OCI-LY1 (cell line): ENCODE measurements around the gene ZDHHC14.

Experiments used
- H2AFZ ChIP-seq: fragments of 200-600 bp; sonication (generic), shearing (Covaris generic); 2 replicates; pipeline ENCODE4 v1.6.0; 2014; ENCODE audit warnings: antibody characterized with exemption, mild to moderate bottlenecking, low read length
- H3F3A ChIP-seq: fragments of 200-600 bp; sonication (generic), shearing (Covaris generic); 2 replicates; pipeline ENCODE4 v1.6.0; 2014; ENCODE audit warnings: mild to moderate bottlenecking, antibody characterized with exemption, low read length, moderate library complexity; ENCODE audit not compliant: insufficient read depth
- H3K27ac ChIP-seq: fragments of 200-600 bp; sonication (generic); 2 replicates; pipeline ENCODE4 v1.5.1; 2014; ENCODE audit warnings: low read length, mixed run types, mild to moderate bottlenecking, low read depth; ENCODE audit not compliant: poor library complexity, severe bottlenecking
- H3K27me3 ChIP-seq: fragments of 200-600 bp; sonication (generic); 2 replicates; pipeline ENCODE4 v1.6.0; 2014; ENCODE audit warnings: antibody characterized with exemption, mild to moderate bottlenecking, low read length, moderate library complexity; ENCODE audit not compliant: insufficient read depth
- H3K36me3 ChIP-seq: fragments of 200-600 bp; sonication (generic); 2 replicates; pipeline ENCODE4 v1.6.1; 2014; ENCODE audit warnings: mild to moderate bottlenecking, antibody characterized with exemption, low read length, moderate library complexity, mixed read lengths; ENCODE audit not compliant: insufficient read depth
- H3K4me1 ChIP-seq: fragments of 200-600 bp; sonication (generic); 2 replicates; pipeline ENCODE4 v1.5.1; 2014; ENCODE audit warnings: mild to moderate bottlenecking, low read length, moderate library complexity; ENCODE audit not compliant: insufficient read depth, severe bottlenecking
- H3K4me2 ChIP-seq: fragments of 200-600 bp; sonication (generic), shearing (Covaris generic); 2 replicates; pipeline ENCODE4 v1.6.1; 2014; ENCODE audit warnings: low read length
- H3K4me3 ChIP-seq: fragments of 200-600 bp; sonication (generic); 2 replicates; pipeline ENCODE4 v1.5.1; 2014; ENCODE audit warnings: low read length, low read depth, mild to moderate bottlenecking, mixed read lengths; ENCODE audit not compliant: poor library complexity, severe bottlenecking
- H3K79me2 ChIP-seq: fragments of 200-600 bp; shearing (Covaris generic); 2 replicates; pipeline ENCODE4 v1.6.1; 2016; ENCODE audit warnings: mixed run types, low read length, mixed read lengths; ENCODE audit not compliant: insufficient read depth
- H3K9ac ChIP-seq: fragments of 200-600 bp; sonication (generic), shearing (Covaris generic); 2 replicates; pipeline ENCODE4 v1.6.1; 2014; ENCODE audit warnings: mild to moderate bottlenecking, low read length, mixed read lengths
- H3K9me2 ChIP-seq: fragments of 200-600 bp; sonication (generic), shearing (Covaris generic); 2 replicates; pipeline ENCODE4 v1.6.1; 2014; ENCODE audit warnings: low read depth, mild to moderate bottlenecking, low read length, mixed read lengths
- H3K9me3 ChIP-seq: fragments of 200-600 bp; shearing (Covaris generic); 2 replicates; pipeline ENCODE4 v1.6.1; 2014; ENCODE audit warnings: low read length, mixed read lengths
- H4K20me1 ChIP-seq: fragments of 200-600 bp; sonication (generic), shearing (Covaris generic); 2 replicates; pipeline ENCODE4 v1.6.0; 2016; ENCODE audit warnings: mild to moderate bottlenecking, low read length; ENCODE audit not compliant: insufficient read depth
- EZH2 ChIP-seq: fragments of 200-600 bp; sonication (generic), shearing (Covaris generic); IDR thresholded peaks from 2 replicates; pipeline ENCODE4 v1.8.0; 2017; ENCODE audit warnings: borderline replicate concordance, mixed run types, mild to moderate bottlenecking, antibody characterized with exemption, low read length, moderate library complexity, mixed read lengths
- TF ChIP-seq, protein P1 (sequence below): fragments of 200-600 bp; sonication (generic), shearing (Covaris generic); IDR thresholded peaks from 2 replicates; pipeline ENCODE4 v1.5.1; 2017; ENCODE audit warnings: mild to moderate bottlenecking, antibody characterized with exemption, low read length, moderate library complexity, mixed read lengths

The ZDHHC14 gene

DNA sequence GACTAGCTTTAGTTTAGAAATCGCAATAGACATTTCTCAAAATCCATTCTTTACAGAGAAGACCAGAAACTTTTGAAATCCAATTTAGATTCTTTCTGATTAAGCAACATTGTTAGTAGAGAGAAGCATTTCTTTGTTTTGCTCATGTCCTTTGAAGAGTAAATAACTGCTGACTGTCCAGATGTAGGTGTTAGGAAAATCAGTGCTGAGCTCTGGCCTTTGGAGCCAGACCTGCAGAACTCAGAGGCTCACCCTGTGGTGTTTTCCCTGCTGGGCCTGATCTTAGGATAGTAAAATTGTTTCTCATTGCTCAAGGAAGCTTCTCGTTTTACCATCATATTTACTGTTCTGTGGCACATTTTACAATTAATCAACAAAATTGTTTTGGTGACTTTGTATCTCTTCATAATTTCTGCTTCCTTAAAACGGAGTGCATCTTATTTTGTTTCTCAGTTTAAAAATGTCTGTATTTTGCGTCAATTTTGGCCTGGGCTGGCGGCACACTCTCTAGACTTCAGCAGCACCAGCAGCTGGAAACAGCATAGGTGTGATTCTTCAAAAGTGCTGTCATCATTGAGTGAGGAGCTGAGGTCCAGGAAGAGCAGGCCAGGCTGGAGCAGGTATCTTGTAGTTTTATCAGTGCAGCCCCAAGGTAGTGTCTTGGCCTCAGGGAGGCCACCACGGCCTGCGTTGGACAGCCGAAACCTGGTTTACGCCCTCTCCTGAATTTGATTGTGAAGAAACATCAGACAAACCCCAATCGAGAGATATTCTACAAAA is 8.3 kb upstream of the ZDHHC14 start:
- Histone ChIP-seq H3K79me2 (no peaks in the 10 kb centered on the region), H3K27me3 (no peaks in the 10 kb centered on the region), H3K4me1 (peaks cover 12% of the 10 kb centered on the region), H3F3A (no peaks in the 10 kb centered on the region), H3K4me2 (no peak overlapping the region), H3K9ac (no peak overlapping the region), H4K20me1 (no peaks in the 10 kb centered on the region), H3K27ac (no peak overlapping the region), H3K36me3 (no peaks in the 10 kb centered on the region), H2AFZ (no peak overlapping the region), H3K4me3 (no peak overlapping the region), H3K9me3 (no peaks in the 10 kb centered on the region), H3K9me2 (no peaks in the 10 kb centered on the region)
- TF ChIP-seq EZH2: no peak
- TF ChIP-seq, protein P1, sequence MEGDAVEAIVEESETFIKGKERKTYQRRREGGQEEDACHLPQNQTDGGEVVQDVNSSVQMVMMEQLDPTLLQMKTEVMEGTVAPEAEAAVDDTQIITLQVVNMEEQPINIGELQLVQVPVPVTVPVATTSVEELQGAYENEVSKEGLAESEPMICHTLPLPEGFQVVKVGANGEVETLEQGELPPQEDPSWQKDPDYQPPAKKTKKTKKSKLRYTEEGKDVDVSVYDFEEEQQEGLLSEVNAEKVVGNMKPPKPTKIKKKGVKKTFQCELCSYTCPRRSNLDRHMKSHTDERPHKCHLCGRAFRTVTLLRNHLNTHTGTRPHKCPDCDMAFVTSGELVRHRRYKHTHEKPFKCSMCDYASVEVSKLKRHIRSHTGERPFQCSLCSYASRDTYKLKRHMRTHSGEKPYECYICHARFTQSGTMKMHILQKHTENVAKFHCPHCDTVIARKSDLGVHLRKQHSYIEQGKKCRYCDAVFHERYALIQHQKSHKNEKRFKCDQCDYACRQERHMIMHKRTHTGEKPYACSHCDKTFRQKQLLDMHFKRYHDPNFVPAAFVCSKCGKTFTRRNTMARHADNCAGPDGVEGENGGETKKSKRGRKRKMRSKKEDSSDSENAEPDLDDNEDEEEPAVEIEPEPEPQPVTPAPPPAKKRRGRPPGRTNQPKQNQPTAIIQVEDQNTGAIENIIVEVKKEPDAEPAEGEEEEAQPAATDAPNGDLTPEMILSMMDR: no peak

DNA sequence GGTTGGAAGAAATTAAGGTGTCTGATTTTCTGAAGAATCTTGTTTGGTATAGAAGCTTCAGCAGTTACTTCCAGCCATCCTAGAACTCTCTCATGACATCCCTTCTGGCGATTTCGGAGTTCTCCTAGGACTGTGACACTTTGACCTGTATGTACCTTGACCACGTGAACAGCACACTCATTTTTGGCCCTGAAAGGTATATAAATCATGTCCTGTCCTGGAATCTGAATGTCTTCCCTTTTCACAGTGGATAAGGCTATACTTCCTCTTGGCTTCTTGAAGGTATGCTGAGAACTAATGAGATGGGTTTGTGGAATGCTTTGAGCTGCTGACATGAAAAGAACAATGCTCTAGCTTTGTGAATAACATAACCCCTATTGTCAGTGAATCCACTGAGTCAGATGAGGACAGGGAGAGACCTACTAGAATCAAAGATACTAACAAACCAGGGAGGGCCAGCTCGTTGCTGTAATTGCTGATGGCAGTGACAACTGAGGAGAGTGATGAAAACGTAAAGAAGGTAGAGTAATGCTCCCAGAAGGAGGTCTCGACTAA is 6.0 kb upstream of the ZDHHC14 start:
- TF ChIP-seq EZH2: no peak
- TF ChIP-seq, protein P1: no peak
- H4K20me1 ChIP-seq: no peaks in the 10 kb centered on the region
- H3K4me3 ChIP-seq: no peak overlapping the region
- no peaks in the 10 kb centered on the region for H3K9me3 ChIP-seq
- H3K79me2 ChIP-seq: no peaks in the 10 kb centered on the region
- H3K27ac ChIP-seq: no peak overlapping the region
- no peak overlapping the region for H2AFZ ChIP-seq
- no peaks in the 10 kb centered on the region for H3K9me2 ChIP-seq
- no peaks in the 10 kb centered on the region for H3K27me3 ChIP-seq
- peaks cover 16% of the 10 kb centered on the region for H3K4me1 ChIP-seq
- H3K4me2 ChIP-seq: no peak overlapping the region
- no peaks in the 10 kb centered on the region for H3F3A ChIP-seq
- no peak overlapping the region for H3K9ac ChIP-seq
- no peaks in the 10 kb centered on the region for H3K36me3 ChIP-seq

GRCh38 chr6:157376241-157376640 is 4.7 kb upstream of the ZDHHC14 start:
- no peaks in the 10 kb centered on the region for H3K9me2 ChIP-seq
- TF ChIP-seq, protein P1: no peak
- TF ChIP-seq EZH2: no peak
- no peaks in the 10 kb centered on the region for H3K27me3 ChIP-seq
- no peaks in the 10 kb centered on the region for H3K9me3 ChIP-seq
- H4K20me1 ChIP-seq: no peaks in the 10 kb centered on the region
- no peaks in the 10 kb centered on the region for H3F3A ChIP-seq
- H2AFZ ChIP-seq: no peak overlapping the region
- no peak overlapping the region for H3K4me3 ChIP-seq
- no peak overlapping the region for H3K27ac ChIP-seq
- no peaks in the 10 kb centered on the region for H3K79me2 ChIP-seq
- H3K4me2 ChIP-seq: no peak overlapping the region
- peaks cover 16% of the 10 kb centered on the region for H3K4me1 ChIP-seq
- no peak overlapping the region for H3K9ac ChIP-seq
- no peaks in the 10 kb centered on the region for H3K36me3 ChIP-seq
